Neural crest cell (in vitro differentiated cells): Measurements from ENCODE around the gene PM20D1. TPM values are rescaled to one million over a fixed set of nuclear protein-coding genes. Genes with fewer than 3 reads are reported as not detected.

Experiments used
- DNase-seq: peaks from one replicate; pipeline ENCODE4 v3.0.0; 2021; ENCODE audit warnings: low read depth, mixed read lengths, low spot score
- H3K27ac Mint-ChIP-seq: one replicate; pipeline ENCODE4 v1.8.0; 2021; ENCODE audit warnings: mild to moderate bottlenecking, mixed read lengths; ENCODE audit not compliant: unreplicated experiment
- H3K27me3 Mint-ChIP-seq: 2 replicates; pipeline ENCODE4 v1.8.0; 2021; ENCODE audit warnings: low read depth, mild to moderate bottlenecking, mixed read lengths
- H3K36me3 Mint-ChIP-seq: 2 replicates; pipeline ENCODE4 v1.8.0; 2021; ENCODE audit warnings: low read depth, mild to moderate bottlenecking, mixed read lengths
- H3K4me1 Mint-ChIP-seq: 2 replicates; pipeline ENCODE4 v1.8.0; 2021; ENCODE audit warnings: mixed read lengths
- H3K4me3 Mint-ChIP-seq: one replicate; pipeline ENCODE4 v1.8.0; 2021; ENCODE audit warnings: mild to moderate bottlenecking, mixed read lengths
- H3K9me3 Mint-ChIP-seq: 2 replicates; pipeline ENCODE4 v1.8.0; 2021; ENCODE audit warnings: mixed read lengths
- total RNA-seq: library from RNA; stranded (reverse); gene quantifications from 2 replicates; pipeline ENCODE4 v1.2.1, GENCODE V29; 2021
- TF ChIP-seq, protein P1 (sequence below): fragments of 200-600 bp; sonication (generic); conservative IDR thresholded peaks from 2 replicates; pipeline ENCODE4 v1.5.0; 2021; ENCODE audit warnings: antibody characterized with exemption, mild to moderate bottlenecking

The PM20D1 gene
- total RNA-seq, 1 donor from 2014 or later: not detected

- Mint-ChIP-seq H3K36me3 (peaks cover 9% of the 10 kb centered on the region), H3K4me1 (peaks cover 24% of the 10 kb centered on the region), H3K9me3 (peaks cover 5% of the 10 kb centered on the region), H3K27me3 (no peaks in the 10 kb centered on the region), H3K27ac (no peak overlapping the region), H3K4me3 (no peak overlapping the region)
- TF ChIP-seq, protein P1, sequence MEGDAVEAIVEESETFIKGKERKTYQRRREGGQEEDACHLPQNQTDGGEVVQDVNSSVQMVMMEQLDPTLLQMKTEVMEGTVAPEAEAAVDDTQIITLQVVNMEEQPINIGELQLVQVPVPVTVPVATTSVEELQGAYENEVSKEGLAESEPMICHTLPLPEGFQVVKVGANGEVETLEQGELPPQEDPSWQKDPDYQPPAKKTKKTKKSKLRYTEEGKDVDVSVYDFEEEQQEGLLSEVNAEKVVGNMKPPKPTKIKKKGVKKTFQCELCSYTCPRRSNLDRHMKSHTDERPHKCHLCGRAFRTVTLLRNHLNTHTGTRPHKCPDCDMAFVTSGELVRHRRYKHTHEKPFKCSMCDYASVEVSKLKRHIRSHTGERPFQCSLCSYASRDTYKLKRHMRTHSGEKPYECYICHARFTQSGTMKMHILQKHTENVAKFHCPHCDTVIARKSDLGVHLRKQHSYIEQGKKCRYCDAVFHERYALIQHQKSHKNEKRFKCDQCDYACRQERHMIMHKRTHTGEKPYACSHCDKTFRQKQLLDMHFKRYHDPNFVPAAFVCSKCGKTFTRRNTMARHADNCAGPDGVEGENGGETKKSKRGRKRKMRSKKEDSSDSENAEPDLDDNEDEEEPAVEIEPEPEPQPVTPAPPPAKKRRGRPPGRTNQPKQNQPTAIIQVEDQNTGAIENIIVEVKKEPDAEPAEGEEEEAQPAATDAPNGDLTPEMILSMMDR: no peak
- no peak for DNase-seq
Observed at GRCh38 chr1:205822397-205822796, 27.5 kb downstream of the PM20D1 start.

GRCh38 chr1:205817988-205818387, 31.9 kb downstream of the PM20D1 start:
- TF ChIP-seq, protein P1: no peak
- Mint-ChIP-seq H3K4me3 (no peak overlapping the region), H3K27ac (no peak overlapping the region), H3K36me3 (peaks cover 4% of the 10 kb centered on the region), H3K9me3 (no peaks in the 10 kb centered on the region), H3K4me1 (peaks cover 36% of the 10 kb centered on the region), H3K27me3 (no peaks in the 10 kb centered on the region)
- DNase-seq: no peak

DNA sequence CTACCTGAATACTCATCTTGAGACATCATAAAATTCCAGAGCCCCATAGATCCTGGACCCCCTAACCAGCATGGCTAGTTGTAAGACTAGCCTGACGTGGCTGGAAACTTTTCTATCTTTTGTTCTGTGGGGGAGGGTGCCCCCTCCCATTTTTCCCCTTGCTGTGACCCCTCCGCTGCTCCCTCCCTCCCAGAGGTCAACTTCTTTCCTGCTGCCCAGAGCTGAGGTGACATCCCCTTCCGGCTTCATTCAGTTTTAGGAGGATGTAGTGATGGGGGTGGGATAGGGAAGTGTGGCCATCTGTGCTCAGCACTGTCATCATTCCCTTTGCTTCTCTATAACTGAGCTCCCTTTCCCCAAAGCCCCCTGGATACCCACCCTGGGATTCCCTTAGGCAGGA, 32.6 kb downstream of the PM20D1 start:
- DNase-seq: no peak
- no peak overlapping the region for H3K27ac Mint-ChIP-seq
- peaks cover 4% of the 10 kb centered on the region for H3K36me3 Mint-ChIP-seq
- H3K4me1 Mint-ChIP-seq: peaks cover 38% of the 10 kb centered on the region
- peak overlapping the region; percentile 76 for H3K4me3 Mint-ChIP-seq
- TF ChIP-seq, protein P1: no peak
- H3K27me3 Mint-ChIP-seq: no peaks in the 10 kb centered on the region
- H3K9me3 Mint-ChIP-seq: no peaks in the 10 kb centered on the region

DNA sequence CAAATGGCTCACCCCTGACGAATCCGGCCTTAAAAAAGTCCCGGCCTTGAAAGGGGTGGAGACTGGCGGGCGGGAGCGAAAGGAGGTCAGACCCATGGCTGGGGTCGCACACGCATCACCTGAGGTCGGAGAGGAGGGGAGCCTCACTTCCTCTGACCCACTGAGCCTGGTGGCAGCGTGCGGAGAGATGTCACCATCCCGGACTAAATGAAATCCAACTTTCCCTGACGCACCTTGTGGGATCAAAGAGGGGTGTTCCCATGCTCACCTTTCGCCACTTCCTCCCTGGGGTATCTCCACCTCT, 36.2 kb downstream of the PM20D1 start:
- TF ChIP-seq, protein P1: no peak
- Mint-ChIP-seq H3K4me1 (peaks cover 67% of the 10 kb centered on the region), H3K36me3 (peaks cover 6% of the 10 kb centered on the region), H3K9me3 (no peaks in the 10 kb centered on the region), H3K27me3 (no peaks in the 10 kb centered on the region), H3K4me3 (peak overlapping the region; percentile 91), H3K27ac (peak overlapping the region; percentile 63)
- no peak for DNase-seq

DNA sequence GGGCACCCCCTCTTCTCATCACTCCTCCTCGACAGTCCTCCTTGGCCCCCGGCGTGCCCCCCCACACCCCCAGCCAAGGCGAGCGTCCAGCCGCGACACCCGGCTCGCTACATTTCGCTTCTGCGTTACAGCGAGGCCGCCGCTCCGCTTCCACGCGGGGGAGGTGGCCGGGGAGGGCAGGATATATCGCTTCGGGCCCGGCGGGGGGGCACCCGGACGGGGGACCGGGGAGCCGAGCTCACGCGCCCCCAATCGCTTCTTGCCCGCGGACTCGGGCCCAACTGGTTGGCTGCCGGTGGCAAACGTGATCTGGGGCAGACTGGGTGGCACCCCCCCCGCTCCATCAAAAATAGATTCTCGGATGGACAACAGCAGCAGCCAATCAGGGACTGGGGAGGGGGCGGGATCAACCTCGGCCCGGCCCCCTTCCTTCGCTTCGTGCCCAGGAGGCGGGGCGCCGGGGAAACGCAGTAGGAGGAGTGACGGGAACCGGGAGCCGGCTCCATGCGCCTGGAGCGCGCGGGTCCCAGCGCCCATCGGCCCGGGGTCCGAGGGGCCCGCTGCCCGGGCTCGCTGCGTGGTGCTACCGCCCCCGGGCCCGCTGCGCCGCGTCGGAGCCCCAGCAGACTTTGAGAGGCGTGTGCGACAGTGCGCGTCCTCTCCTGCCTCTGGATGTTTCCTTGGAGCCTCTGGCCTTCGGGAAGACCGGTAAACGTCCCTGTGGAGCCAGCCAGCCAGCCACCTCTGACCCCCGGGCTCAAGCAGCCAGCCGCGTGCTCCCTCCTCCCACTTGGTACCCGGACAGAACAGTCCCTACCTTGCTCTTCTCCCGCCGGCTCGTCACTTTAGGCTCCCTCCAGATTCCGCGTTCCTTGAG, 36.8 kb downstream of the PM20D1 start, which contains the start of gene SLC41A1:
Gene SLC41A1 (minus strand): TSS at position 321 of the 877 bp plus-strand sequence. CDS start 2,757 bp downstream, outside the sequence.
- Mint-ChIP-seq H3K9me3 (no peaks in the 10 kb centered on the region), H3K27me3 (no peaks in the 10 kb centered on the region), H3K4me1 (peaks cover 68% of the 10 kb centered on the region), H3K4me3 (peak within 1 kb of the TSS; percentile 94), H3K27ac (peak within 1 kb of the TSS; percentile 91), H3K36me3 (peaks cover 6% of the 10 kb centered on the region)
- peak; percentile 81 for DNase-seq
- TF ChIP-seq, protein P1: no peak
